Inferior parietal cortex (tissue), 1 donor: ENCODE measurements around the gene IL7R.
"Not testable (repeated sequence)": the region's sequence is repeated elsewhere in the genome, so short reads cannot be mapped to it uniquely, and the experiment has no call there.

Source experiments
- DNase-seq: peaks from one replicate; pipeline ENCODE4 v3.0.0-alpha.2; 2016; ENCODE audit errors: extremely low spot score

Gene IL7R

DNA sequence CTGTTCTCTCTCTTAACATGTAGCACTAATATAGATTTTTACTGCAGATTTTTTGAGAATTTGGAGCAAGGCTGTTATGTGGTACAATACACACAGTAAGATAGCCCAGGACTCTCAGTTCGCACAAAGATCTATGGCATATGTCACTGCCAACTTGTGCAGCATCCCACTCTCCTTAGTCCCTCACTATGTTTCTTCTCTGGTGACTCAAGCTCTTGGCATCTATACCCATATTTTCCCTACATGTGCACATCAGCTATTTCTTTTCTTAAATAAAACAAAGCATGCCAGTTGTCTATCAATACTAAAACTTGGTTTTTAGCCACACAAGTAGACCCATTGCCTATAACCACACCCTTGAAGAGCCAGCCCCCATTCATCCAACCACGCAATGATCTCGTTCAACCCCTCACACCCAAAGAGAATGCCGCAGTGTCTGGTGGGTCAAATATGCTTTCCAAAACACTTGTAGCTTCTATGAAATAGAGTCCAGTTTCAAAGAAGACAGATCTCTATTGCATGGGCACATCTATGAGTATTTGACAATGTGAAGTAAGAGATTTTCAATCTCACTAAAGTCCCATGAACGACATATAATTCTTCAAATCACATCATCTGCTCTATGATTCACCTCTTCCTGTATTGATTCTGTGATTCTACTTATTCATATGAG is 18.2 kb upstream of the IL7R start:
- DNase-seq, result peak; percentile 13

DNA sequence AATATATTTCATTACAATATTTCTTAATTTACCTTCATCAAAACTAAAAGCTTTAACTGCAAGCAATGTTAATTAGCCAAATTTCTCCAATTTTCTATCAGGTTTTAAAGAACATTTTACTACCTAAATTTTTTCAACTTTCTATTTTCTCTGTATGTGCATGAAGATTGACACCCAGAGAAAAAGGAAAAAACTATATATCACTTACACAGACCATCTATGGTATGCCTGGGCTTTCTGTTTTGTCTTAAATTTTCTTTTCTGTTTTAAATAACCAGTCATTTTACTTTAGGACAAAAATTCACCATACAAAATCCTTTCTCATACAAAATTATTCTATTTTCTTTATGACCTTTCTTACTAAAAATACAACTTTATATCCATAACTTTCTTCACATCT is 13.8 kb upstream of the IL7R start:
- no peak for DNase-seq

GRCh38 chr5:35845508-35845907 is 11.2 kb upstream of the IL7R start:
- DNase-seq, result not testable (repeated sequence)

GRCh38 chr5:35847491-35847890 is 9.2 kb upstream of the IL7R start:
- no peak for DNase-seq

- DNase-seq, result no peak
Observed at GRCh38 chr5:35847961-35848360, 8.7 kb upstream of the IL7R start.

GRCh38 chr5:35849860-35850259 is 6.8 kb upstream of the IL7R start:
- DNase-seq, result no peak

- DNase-seq, result no peak
Observed at GRCh38 chr5:35850967-35851680, 5.6 kb upstream of the IL7R start.

- no peak for DNase-seq
Observed at GRCh38 chr5:35852084-35852734, 4.5 kb upstream of the IL7R start.

DNA sequence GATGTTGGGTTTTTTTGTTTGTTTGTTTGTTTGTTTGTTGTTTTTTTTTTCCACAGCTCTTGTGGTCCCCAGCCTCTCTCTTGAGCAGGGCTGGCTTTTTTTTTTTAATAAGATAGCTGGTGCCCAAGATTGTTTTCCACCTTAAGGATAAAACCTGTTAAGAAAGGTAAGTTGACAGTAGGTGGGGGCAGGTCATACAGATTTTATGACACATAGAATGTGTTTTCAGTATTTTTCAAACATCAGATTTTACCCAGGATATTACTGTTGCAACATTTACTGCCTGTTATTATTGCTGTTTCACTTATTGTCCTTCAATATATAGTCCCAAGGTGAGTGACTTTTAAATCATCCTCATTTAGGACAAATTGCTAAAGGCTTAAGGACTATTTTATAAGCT is 3.9 kb upstream of the IL7R start:
- DNase-seq, result no peak

DNA sequence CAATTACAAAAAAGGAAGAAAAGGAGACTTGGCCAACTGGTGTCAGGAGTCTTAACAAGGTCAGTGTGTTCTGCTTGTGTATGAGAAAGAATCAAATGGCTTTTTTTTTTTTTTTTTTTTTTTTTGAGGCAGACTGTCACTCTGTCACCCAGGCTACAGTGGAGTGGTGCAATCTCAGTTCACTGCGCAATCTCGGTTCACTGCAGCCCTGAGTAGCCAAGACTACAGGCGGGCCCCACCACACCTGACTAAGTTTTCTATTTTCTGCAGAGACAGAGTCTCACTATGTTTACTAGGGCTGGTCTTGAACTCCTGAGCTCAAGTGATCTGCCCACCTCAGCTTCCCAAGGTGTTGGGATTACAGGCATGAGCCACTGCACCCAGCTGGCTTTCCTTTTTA is 3.1 kb upstream of the IL7R start:
- no peak for DNase-seq

DNA sequence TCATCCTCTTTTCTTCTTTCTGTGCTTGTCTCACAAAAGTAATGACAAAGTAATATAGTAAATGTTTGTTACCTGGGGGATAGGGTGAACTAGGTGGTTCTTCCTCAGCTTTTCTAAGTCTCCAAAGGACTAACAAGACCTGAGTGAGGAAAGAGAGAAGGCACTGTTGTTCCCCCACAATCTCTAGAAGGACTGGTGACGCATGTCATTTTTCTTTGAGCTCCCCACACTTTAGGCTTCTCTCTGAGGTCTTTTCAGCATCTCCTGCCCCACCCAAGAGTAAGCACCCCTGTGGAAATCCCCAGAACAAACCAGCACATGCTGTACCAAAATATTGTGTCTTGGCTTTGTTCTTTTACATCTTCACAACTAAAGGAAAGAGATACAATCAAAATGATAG is 2.4 kb upstream of the IL7R start:
- no peak for DNase-seq

GRCh38 chr5:35855187-35855586 is 1.5 kb upstream of the IL7R start:
- no peak for DNase-seq

DNA sequence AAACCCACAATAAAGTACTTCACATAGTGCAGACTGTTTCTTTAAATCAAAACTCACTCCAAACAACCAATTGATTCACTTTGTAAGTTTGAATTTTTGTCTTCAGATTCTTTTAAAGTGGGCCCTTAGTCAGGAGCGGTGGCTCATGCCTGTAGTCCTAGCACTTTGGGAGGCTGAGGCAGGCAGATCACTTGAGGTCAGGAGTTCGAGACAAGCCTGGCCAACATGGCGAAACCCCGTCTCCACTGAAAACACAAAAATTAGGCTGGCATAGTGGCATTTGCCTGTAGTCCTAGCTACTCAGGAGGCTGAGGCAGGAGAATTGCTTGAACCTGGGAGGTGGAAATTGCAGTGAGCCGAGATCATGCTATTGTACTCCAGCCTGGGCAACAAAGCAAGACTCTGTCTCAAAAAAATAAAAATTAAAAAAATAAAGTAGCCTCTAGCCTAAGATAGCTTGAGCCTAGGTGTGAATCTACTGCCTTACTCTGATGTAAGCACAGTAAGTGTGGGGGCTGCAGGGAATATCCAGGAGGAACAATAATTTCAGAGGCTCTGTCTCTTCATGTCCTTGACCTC is 416 bp upstream of the IL7R start:
- DNase-seq, result not testable (repeated sequence)

DNA sequence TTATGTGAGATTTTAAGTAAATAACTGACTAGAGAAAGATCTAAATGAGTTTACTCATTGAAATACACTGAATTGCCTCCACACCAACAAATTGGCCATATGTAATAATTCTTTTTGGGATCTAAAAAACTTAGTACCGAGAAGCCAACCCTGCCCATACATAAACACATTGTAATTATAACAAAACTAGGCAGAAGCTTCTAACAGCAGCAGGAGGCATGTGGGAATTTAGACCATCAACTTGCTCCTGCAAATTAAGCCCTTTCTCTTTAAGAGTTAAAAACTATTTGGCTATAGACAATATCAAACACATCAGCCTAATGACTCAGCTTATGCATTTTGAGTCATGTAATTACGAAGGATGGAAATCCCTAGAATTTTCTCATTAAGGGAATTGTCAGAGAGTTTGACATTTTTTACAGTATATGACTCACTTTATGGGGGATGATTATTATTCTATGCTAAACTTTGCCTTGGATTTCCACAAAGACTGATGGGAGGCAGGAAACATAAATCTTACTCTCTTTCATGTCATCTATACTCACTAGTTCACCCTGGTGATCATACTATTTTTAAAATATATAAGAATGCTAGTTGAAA is 1.0 kb downstream of the IL7R start:
- no peak for DNase-seq

- DNase-seq, result no peak
Observed at GRCh38 chr5:35859101-35859661, 2.5 kb downstream of the IL7R start.

DNA sequence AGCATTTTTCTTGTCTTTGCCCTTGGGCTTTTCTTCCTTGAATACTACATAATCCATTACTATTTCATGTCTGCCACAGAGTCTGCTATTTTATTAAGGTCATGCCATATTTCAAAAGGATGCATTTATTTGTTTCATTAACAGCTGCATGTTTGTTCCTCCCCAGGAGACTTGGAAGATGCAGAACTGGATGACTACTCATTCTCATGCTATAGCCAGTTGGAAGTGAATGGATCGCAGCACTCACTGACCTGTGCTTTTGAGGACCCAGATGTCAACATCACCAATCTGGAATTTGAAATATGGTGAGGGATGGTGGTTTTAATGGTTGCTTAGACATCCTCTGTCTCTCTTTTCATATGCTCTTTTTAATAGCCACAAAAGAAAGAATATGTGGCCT is 4.0 kb downstream of the IL7R start:
- DNase-seq, result no peak

DNA sequence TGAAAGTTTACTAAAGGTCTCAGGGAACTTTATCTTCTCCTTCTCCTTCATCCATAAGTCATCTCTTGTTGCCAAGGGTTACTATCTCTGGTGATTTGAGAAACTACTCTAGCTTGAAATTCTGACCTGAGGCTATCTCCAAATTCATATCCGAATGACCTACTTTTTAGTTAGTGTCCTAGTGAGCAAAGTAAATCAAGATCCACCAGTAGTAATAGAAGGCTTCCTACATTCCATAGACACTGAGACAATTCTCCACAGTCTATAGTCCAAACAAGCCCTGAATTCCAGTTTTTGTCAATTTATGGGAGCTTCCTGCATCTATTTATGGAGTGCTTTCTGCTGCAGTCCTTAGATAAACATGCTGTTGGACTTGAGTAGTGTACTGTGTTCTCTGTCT is 5.0 kb downstream of the IL7R start:
- DNase-seq, result no peak

- no peak for DNase-seq
Observed at GRCh38 chr5:35862126-35862525, 5.4 kb downstream of the IL7R start.

- no peak for DNase-seq
Observed at GRCh38 chr5:35863159-35863558, 6.5 kb downstream of the IL7R start.

DNA sequence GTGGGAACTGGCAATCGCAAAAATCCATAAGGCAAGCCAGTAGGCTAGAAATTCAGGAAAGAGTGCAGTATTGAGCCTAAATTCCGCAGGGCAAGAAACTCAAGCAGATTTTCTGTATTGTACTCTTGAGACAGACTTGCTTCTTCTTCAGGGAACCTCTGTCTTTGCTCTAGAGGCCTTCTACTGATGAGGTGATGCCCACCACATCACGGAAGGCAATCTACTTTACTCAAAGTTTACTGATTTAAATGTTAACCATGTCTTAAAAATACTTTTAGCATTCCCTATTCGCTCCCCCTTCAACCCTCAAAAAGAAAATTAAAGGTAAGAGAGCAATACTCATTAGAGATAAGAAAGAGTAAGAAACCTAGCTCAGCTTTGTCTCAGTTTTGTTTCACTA is 11.3 kb downstream of the IL7R start:
- no peak for DNase-seq

GRCh38 chr5:35869685-35870277 is 13.1 kb downstream of the IL7R start:
- no peak for DNase-seq

- DNase-seq, result no peak
Observed at GRCh38 chr5:35870605-35871004, 13.9 kb downstream of the IL7R start.
